HepG2 (cell line): ENCODE data around the gene GABRG3. TPM values are rescaled to one million over a fixed set of nuclear protein-coding genes. Genes with fewer than 3 reads are reported as not detected.

ENCODE experiments used
- ELF3 ChIP-seq: IDR thresholded peaks from 2 replicates; pipeline ENCODE4 v1.6.1; 2016; ENCODE audit warnings: missing genetic modification reagents, missing compliant biosample characterization
- ETV5 ChIP-seq: IDR thresholded peaks from 2 replicates; pipeline ENCODE4 v1.6.1; 2018; ENCODE audit warnings: missing biosample characterization, missing genetic modification reagents, inconsistent platforms, borderline replicate concordance
- FOXA1 ChIP-seq, 2 experiments: fragments of 450-650 bp in 1 of 2; sonication (generic) in 1 of 2; formaldehyde crosslinking in 1 of 2; IDR thresholded peaks; 2 replicates each; pipeline versions ENCODE4 v1.4.0 to v1.6.1; 2016 to 2020; ENCODE audit warnings: missing genetic modification reagents in 1 of 2
- GABPA ChIP-seq, 2 experiments: IDR thresholded peaks; 2 replicates each; pipeline ENCODE4 v1.6.1; 2011 to 2016; ENCODE audit warnings: low read depth in 2 of 2, low read length in 1 of 2, missing biosample characterization in 1 of 2, missing genetic modification characterization in 1 of 2
- HBP1 ChIP-seq: IDR thresholded peaks from 2 replicates; pipeline ENCODE4 v1.6.1; 2016; ENCODE audit warnings: low read depth, control low read depth
- HOMEZ ChIP-seq: IDR thresholded peaks from 2 replicates; pipeline ENCODE4 v1.6.1; 2016; ENCODE audit warnings: low read depth
- KDM4B ChIP-seq: sonication (generic); formaldehyde crosslinking; IDR thresholded peaks from 2 replicates; pipeline ENCODE4 v1.4.0; 2020; ENCODE audit warnings: missing genetic modification reagents
- MAFF ChIP-seq: IDR thresholded peaks from 2 replicates; pipeline ENCODE4 v1.6.1; 2011; ENCODE audit warnings: low read depth, low read length, improper control_type of control experiment
- RXRB ChIP-seq: IDR thresholded peaks from 2 replicates; pipeline ENCODE4 v1.6.1; 2016; ENCODE audit warnings: borderline replicate concordance, missing genetic modification reagents, missing compliant biosample characterization
- SOX13 ChIP-seq, 3 experiments: fragments of 450-650 bp in 1 of 3; sonication (generic) in 1 of 3; formaldehyde crosslinking in 1 of 3; IDR thresholded peaks in 2 of 3; conservative IDR thresholded peaks in 1 of 3; 2 replicates each; pipeline versions ENCODE4 v1.5.0 to v1.6.1; 2016 to 2020; ENCODE audit warnings: antibody characterized with exemption in 1 of 3, mild to moderate bottlenecking in 1 of 3, missing compliant biosample characterization in 1 of 3, missing genetic modification reagents in 1 of 3, moderate library complexity in 1 of 3
- SP5 ChIP-seq: IDR thresholded peaks from 2 replicates; pipeline ENCODE4 v1.6.1; 2016; ENCODE audit warnings: low read depth, borderline replicate concordance
- TMF1 ChIP-seq: sonication (generic); formaldehyde crosslinking; IDR thresholded peaks from 2 replicates; pipeline ENCODE4 v1.8.1; 2022; ENCODE audit warnings: low read depth, missing genetic modification reagents
- XBP1 ChIP-seq: sonication (generic); formaldehyde crosslinking; IDR thresholded peaks from 2 replicates; pipeline ENCODE4 v1.5.0; 2020; ENCODE audit warnings: missing genetic modification reagents
- ZBTB21 ChIP-seq: sonication (generic); formaldehyde crosslinking; IDR thresholded peaks from 2 replicates; pipeline ENCODE4 v1.4.0; 2020; ENCODE audit warnings: missing genetic modification reagents
- ZBTB38 ChIP-seq: sonication (generic); formaldehyde crosslinking; IDR thresholded peaks from 2 replicates; pipeline ENCODE4 v1.5.1; 2020; ENCODE audit warnings: mild to moderate bottlenecking, missing genetic modification reagents
- ZFP90 ChIP-seq: sonication (generic); formaldehyde crosslinking; IDR thresholded peaks from 2 replicates; pipeline ENCODE4 v1.8.0; 2022; ENCODE audit warnings: missing genetic modification reagents, mild to moderate bottlenecking, inconsistent platforms, borderline replicate concordance
- ZNF644 ChIP-seq: IDR thresholded peaks from 2 replicates; pipeline ENCODE4 v1.6.1; 2016; ENCODE audit warnings: low read depth
- polyA plus RNA-seq, 8 experiments: library from polyadenylated mRNA; depleted of rRNA in 3 of 8; stranded (reverse) in 7 of 8; unstranded in 1 of 8; fragments of >200 nt; fragmentation: Illumina TruSeq in 4 of 8; extraction: Trizol in 4 of 8; gene quantifications; 2 replicates each; pipeline versions ENCODE4 v1.2.1 to v1.2.3, GENCODE V29; 2011 to 2016; ENCODE audit warnings: low read depth in 4 of 8, missing spikeins in 1 of 8, mixed read lengths in 1 of 8; ENCODE audit not compliant: insufficient read depth in 1 of 8
- total RNA-seq, 5 experiments: library from RNA; depleted of rRNA; stranded (reverse); fragments of >200 nt; fragmentation: Illumina TruSeq; extraction: Trizol; gene quantifications; 2 replicates each; pipeline ENCODE4 v1.2.3, GENCODE V29; 2016; ENCODE audit warnings: low read depth in 1 of 5
- TF ChIP-seq, protein P1 (sequence below): sonication (generic); formaldehyde crosslinking; conservative IDR thresholded peaks from 2 replicates; pipeline ENCODE4 v1.4.0; 2020; ENCODE audit warnings: mild to moderate bottlenecking, missing genetic modification reagents, moderate library complexity
- TF ChIP-seq, protein P2 (sequence below): sonication (generic); formaldehyde crosslinking; IDR thresholded peaks from 2 replicates; pipeline ENCODE4 v1.4.0; 2020; ENCODE audit warnings: missing genetic modification reagents

The GABRG3 gene
- total and polyA plus RNA-seq, 2 of the 13 experiments (the other 11 are each of a cell fraction or from before 2014, with no cell fraction given) = not detected

- no peak for TF ChIP-seq SP5 (CRISPR knock-in tag)
- no peak for TF ChIP-seq XBP1
- no peak for TF ChIP-seq KDM4B (CRISPR knock-in tag)
- peak; percentile 16; the same call in 1 of the 2 replicates for TF ChIP-seq ZNF644
- no peak for TF ChIP-seq FOXA1 (IDR thresholded peaks at IDR 0.05)
- TF ChIP-seq FOXA1 (CRISPR knock-in tag; IDR thresholded peaks at IDR 0.05) = peak; percentile 54
- no peak for TF ChIP-seq GABPA (IDR thresholded peaks at IDR 0.05; ENCODE audit: low read depth, low read length)
- TF ChIP-seq GABPA (CRISPR knock-in tag; IDR thresholded peaks at IDR 0.05; ENCODE audit: low read depth) = peak; percentile 75
- TF ChIP-seq ZBTB21 (CRISPR knock-in tag) = no peak
- TF ChIP-seq HBP1 (CRISPR knock-in tag) = no peak
- TF ChIP-seq, protein P1, sequence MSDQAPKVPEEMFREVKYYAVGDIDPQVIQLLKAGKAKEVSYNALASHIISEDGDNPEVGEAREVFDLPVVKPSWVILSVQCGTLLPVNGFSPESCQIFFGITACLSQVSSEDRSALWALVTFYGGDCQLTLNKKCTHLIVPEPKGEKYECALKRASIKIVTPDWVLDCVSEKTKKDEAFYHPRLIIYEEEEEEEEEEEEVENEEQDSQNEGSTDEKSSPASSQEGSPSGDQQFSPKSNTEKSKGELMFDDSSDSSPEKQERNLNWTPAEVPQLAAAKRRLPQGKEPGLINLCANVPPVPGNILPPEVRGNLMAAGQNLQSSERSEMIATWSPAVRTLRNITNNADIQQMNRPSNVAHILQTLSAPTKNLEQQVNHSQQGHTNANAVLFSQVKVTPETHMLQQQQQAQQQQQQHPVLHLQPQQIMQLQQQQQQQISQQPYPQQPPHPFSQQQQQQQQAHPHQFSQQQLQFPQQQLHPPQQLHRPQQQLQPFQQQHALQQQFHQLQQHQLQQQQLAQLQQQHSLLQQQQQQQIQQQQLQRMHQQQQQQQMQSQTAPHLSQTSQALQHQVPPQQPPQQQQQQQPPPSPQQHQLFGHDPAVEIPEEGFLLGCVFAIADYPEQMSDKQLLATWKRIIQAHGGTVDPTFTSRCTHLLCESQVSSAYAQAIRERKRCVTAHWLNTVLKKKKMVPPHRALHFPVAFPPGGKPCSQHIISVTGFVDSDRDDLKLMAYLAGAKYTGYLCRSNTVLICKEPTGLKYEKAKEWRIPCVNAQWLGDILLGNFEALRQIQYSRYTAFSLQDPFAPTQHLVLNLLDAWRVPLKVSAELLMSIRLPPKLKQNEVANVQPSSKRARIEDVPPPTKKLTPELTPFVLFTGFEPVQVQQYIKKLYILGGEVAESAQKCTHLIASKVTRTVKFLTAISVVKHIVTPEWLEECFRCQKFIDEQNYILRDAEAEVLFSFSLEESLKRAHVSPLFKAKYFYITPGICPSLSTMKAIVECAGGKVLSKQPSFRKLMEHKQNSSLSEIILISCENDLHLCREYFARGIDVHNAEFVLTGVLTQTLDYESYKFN (CRISPR knock-in tag) = peak; percentile 75
- no peak for TF ChIP-seq SOX13 (IDR thresholded peaks at IDR 0.05)
- TF ChIP-seq SOX13 (CRISPR knock-in tag; conservative IDR thresholded peaks at IDR 0.05 in 1 of 2, IDR thresholded peaks at IDR 0.05 in 1 of 2) = peak in 1 of 2 experiments; percentile 44; a peak in 1 of 4 replicates
- TF ChIP-seq HOMEZ (CRISPR knock-in tag) = peak; percentile 16; the same call in 1 of the 2 replicates
- no peak for TF ChIP-seq ZBTB38 (CRISPR knock-in tag)
- TF ChIP-seq, protein P2, sequence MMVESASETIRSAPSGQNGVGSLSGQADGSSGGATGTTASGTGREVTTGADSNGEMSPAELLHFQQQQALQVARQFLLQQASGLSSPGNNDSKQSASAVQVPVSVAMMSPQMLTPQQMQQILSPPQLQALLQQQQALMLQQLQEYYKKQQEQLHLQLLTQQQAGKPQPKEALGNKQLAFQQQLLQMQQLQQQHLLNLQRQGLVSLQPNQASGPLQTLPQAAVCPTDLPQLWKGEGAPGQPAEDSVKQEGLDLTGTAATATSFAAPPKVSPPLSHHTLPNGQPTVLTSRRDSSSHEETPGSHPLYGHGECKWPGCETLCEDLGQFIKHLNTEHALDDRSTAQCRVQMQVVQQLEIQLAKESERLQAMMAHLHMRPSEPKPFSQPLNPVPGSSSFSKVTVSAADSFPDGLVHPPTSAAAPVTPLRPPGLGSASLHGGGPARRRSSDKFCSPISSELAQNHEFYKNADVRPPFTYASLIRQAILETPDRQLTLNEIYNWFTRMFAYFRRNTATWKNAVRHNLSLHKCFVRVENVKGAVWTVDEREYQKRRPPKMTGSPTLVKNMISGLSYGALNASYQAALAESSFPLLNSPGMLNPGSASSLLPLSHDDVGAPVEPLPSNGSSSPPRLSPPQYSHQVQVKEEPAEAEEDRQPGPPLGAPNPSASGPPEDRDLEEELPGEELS (CRISPR knock-in tag) = peak; percentile 64
- no peak for TF ChIP-seq ZFP90 (CRISPR knock-in tag)
- 0 out of 2 replicates have a peak, but pooled peaks have one; percentile 37 for TF ChIP-seq ELF3
- peak; percentile 22; the same call in 1 of the 2 replicates for TF ChIP-seq ETV5 (CRISPR knock-in tag)
- TF ChIP-seq RXRB (CRISPR knock-in tag) = no peak
- no peak for TF ChIP-seq MAFF
- no peak for TF ChIP-seq TMF1 (CRISPR knock-in tag)
Measured at GRCh38 chr15:27576576-27576975, 605.6 kb downstream of the GABRG3 start (continued).
